ENCODE data around the gene KIF20B.
A peak's percentile ranks its signal among the peaks of the same experiment; 100 is the strongest.
"Not testable (repeated sequence)": the region's sequence is repeated elsewhere in the genome, so short reads cannot be mapped to it uniquely, and the experiment has no call there.

KIF20B gene

DNA sequence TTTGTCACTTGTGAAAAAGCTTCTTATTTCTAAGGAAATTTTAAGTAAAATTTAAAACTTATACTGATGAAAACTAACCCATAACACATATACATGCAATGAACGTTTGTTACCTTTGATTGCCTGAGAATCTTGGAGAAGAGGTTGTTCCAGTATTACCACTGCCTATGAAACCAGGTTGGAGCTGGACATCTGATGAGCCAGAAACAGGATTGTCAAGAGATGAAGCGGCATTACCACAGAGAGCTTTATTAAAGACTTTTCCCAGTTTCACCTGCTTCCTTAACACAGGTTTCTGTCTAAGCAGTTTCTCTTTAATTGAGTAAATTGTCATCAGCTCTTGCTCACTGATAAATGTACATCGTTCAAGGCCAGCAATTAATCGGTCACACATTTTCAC, 9.0 kb upstream of the KIF20B start:
- no peak for DNase-seq (ENCODE audit: low read depth, low spot score)

DNA sequence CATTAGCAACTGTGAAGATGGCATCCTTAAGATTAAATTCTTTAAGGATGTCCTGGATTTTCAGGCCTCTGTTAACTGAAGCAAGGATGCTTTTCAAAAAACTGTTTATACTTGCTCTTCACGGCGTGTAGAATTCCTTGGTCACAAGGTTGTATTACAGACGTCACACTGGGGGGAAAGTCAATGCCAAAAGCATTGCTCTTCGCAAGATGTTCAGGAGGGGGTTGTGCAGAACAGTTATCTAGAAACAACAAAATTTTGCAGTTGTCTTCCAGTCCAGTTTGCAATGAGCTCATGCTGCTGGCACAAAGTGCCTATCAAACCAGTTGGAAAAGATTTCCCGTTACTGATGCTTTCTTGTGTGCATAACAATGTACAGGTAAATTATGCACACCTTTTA, 8.2 kb upstream of the KIF20B start:
- DNase-seq (ENCODE audit: low read depth, low spot score), result no peak

DNA sequence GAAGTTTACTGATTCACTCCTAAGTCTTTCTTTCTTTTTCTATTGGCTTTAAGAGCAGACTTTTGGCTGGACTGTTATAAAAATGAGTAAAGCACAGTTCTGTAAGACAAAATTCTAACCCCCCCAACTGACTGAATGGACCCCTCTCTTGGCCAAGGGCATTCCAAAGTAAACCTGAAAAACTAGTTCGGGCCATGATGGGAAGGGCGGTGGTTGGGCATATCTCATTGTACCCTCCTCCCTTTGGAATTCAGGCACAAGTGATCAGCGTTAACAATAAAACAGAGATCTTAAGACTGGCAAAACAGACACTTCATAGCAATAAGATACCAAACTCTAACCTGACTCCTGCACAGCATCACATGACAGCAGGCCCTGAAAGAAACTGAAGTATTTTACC, 6.1 kb upstream of the KIF20B start:
- DNase-seq (ENCODE audit: low read depth, low spot score), result no peak

DNA sequence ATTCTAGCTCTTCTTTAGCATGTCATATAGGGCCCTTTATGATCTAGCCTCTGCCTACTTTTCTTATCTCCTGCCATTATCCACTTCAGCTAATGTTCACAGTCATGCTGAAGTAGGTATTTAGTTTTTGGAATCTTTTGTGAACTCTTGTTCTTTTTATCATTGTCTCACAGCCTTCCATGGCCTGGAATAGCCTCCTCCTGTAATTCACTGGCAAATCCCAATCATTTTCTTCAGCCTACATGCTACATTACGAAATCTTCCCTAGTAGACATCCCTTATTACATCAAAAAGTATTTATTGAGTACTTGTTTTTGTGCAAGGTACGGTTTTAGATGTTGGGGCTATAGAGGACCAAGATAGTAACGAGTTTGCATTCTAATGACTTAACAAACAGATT, 3.4 kb upstream of the KIF20B start:
- no peak for DNase-seq (ENCODE audit: low read depth, low spot score)

DNA sequence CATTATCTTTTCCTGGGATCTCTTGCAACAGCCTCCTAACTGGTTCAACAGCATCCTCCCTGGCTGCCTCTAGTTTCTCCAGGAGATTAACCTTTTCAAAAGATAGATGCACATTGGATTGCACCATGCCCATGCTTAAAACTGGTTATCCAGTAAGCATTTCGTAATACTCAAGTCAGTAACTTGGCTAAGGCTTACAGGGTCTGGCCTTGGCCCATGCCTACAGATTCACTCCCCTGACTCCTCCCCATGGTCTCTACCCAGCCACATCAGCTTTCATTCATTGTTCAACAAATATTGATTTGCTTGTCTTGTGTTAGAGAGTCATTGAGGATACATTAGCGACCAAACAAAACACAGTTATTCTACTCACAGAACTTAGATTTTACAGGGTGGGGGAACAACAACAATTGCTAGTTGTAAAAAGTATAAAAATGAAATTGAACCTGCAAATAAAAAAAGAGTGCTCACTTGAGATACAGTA, 1.8 kb upstream of the KIF20B start:
- DNase-seq (ENCODE audit: low read depth, low spot score), result no peak

DNA sequence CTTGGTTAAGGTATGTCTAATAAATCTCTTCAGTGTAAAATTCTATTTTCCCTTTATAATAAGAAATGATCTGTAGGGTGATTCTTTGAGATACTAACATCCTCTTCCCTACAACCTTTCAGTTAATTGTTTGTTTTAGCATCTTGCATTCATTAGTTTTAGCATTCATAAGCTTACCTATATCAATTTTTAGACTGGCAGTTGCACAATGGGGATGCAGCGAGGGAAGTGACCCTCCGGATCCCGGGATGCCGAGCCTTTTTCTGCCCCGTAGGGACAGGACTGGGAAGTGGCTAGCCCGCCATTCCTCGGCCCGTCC, 508 bp upstream of the KIF20B start:
- no peak for DNase-seq (ENCODE audit: low read depth, low spot score)

DNA sequence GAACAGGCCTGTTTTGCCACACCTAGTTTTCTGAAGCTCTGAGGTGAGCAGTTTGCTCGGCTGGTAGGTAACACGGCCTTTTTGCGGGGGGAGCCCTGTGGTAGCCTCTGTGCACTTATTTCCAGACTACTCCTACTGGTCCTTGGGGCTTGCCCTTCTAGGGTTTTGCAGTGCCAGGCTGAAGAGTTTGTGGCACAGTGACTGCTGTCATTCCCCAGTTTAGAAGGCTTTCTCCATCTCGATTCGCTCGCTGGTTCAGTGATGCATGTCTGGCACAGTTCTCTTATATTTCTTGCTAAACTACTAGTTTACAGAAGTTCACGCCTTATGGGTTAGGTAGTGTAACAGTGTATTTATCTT, 711 bp downstream of the KIF20B start:
- no peak for DNase-seq (ENCODE audit: low read depth, low spot score)

DNA sequence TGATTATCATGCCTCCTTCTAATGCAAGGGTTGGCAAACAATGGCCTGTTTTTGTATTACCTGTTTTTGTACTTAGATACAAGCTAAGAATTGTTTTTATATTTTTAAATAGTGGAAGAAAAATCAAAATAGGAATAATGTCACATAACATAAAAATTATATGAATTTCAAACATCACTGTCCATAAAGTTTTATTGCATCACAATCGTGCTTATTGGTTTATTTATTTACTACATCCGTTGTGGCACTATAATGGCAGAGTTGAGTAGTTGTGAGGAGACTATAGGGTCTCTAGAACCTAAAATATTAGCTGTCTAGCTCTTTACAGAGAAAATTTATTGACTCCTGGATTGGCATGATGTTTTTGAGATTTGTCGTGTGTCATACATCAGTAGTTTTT, 4.1 kb downstream of the KIF20B start:
- DNase-seq (ENCODE audit: low read depth, low spot score), result no peak

DNA sequence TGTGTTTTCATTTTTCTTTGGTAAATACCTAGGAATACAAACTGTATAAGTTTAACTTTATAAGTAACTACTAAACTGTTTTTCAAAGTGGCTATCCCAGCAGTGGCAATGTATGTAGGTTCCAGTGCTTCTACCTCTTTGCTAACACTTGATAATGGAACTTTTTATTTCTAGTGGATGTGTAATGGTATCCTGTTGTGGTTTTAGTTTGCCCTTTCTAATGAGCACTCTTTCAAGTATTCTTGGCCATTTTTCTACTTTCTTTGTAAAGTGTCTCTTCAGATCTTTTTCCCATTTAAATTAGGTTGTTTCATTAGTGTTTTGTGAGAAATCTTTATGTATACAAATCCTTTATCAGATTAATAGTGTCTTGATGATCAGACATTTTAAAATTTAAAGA, 4.6 kb downstream of the KIF20B start:
- DNase-seq (ENCODE audit: low read depth, low spot score), result no peak

DNA sequence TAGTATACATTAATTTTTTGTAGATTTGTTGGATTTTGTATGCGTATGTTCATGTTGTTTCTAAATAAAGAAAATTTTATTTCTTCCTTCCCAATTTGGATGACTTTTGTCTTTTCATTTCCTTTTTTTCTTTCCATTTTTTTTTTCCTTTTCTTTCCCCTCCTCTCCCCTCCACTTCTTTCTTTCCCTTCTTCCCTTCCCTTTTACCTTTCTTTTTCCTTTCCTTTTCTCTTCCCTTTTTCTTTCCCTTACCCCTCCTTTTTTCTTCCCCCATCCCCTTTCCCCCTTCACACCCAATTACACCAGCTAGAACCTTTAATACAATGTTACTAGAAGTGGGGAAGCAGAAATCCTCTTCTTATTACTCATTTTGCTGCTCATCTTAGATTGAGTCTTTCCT, 6.0 kb downstream of the KIF20B start:
- no peak for DNase-seq (ENCODE audit: low read depth, low spot score)

DNA sequence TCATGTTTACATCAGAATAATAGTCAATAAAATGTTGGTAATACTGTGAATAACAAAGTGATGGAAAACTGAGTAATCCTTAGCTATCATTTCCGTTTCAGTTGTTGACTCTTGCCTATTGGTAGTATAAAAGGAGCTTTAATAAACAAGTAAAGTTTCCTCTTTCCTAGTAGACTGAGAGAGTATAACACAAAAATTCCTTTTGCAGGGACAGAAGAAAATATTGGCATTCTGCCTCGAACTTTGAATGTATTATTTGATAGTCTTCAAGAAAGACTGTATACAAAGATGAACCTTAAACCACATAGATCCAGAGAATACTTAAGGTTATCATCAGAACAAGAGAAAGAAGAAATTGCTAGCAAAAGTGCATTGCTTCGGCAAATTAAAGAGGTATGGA, 9.4 kb downstream of the KIF20B start:
- no peak for DNase-seq (ENCODE audit: low read depth, low spot score)

DNA sequence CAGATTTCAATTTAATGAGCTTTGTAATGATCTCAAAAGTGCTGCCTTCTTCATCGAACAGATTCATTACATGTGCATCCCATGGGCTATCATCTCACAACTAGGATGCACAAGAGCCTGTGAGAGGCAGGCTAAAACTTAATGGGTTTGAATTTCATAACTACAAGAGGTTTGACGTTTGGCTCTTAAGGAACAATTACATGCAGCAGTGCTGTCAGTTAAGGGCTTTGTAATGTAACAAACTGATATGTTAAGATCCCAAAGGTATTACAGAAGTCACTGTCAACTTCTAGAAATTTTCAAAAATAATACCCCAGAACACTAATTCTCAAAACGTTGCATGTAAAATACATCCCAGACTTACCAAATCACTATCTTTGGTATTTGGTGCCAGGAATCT, 33.2 kb downstream of the KIF20B start:
- no peak for DNase-seq (ENCODE audit: low read depth, low spot score)

DNA sequence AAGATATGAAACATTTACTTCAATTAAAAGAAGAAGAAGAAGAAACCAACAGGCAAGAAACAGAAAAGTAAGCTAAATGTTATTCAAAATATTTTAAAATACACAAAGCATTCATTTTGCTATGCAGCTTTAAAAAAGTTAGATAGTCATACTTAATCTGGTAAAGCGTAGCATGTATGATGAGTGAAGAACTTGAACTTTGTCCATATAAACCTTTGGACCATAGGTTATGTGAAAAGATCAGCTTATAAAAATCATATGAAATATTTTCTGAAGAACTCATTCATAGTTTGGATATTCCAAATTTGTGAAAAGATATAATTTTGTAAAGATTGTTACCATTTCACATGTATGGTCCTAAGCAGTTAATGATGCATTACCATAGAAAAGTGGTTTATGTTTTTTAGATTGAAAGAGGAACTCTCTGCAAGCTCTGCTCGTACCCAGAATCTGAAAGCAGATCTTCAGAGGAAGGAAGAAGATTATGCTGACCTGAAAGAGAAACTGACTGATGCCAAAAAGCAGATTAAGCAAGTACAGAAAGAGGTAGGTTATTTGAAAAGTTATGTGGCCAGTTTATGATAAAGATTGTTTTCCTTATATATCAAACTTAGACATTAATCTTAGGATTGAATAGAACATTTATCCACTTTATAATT, 37.3 kb downstream of the KIF20B start:
- DNase-seq (ENCODE audit: low read depth, low spot score), result no peak

DNA sequence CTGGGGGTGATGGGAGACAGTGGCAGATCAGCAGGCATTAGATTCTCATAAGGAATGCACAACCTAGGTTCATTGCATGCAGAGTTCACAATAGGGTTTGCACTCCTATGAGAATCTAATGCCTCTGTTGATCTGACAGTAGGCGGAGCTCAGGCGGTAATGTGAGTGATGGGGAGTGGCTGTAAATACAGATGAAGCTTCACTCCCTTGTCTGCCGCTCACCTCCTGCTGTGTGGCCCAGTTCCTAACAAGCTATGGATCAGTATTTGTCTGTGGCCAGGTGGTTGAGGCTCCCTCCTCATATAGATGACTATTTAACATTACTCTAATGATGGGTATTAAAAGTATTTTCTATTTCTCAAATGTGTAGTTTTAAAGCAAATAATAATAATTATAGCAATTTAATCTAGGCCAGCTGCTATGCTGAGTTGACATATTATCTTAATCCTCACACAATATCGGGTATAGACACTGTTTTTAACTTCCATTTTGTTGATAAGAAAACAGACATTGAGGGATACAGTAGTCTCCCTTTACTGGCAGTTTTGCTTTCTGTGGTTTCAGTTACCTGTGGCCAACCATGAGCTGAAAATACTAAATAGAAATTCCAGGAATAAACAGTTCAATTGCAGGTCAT, 39.9 kb downstream of the KIF20B start:
- DNase-seq (ENCODE audit: low read depth, low spot score), result peak; percentile 9

DNA sequence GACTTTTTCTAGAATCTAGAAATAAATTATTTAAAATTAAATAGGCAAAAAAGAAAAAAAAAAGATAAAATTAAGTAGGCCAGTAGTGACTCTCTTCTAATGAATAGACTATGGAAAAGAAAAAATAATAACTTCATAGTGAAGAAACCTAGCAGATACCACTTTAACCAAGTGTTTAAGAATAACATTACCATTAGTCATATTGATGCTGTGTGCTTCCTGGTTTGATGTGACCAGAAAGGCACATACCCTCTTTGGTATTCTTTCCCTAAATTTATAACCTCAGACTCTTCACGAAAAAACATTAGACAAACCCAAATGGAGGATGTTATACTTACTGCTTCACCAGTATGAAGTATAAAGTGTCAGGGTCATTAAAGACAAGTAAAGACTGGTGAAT, 42.6 kb downstream of the KIF20B start:
- DNase-seq (ENCODE audit: low read depth, low spot score), result no peak

DNA sequence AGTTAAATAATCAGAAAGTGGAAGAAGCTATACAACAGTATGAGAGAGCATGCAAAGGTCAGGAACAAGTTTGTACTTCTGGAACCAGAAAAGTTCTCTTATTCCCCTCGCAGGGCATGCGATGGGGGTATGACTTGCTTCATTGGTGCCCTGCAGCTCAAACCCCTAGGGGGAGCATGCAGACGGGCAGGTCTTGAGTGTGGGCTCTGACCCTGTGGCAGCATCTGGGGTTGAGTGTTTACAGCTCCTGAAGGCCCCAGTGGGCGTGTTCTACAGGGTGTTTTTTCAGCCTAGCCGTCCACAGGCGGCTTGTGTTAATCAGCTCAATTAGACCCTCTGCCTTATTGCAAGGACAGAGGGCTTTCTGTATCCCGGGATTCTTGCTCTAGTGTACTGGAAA, 44.5 kb downstream of the KIF20B start:
- DNase-seq (ENCODE audit: low read depth, low spot score), result no peak

DNA sequence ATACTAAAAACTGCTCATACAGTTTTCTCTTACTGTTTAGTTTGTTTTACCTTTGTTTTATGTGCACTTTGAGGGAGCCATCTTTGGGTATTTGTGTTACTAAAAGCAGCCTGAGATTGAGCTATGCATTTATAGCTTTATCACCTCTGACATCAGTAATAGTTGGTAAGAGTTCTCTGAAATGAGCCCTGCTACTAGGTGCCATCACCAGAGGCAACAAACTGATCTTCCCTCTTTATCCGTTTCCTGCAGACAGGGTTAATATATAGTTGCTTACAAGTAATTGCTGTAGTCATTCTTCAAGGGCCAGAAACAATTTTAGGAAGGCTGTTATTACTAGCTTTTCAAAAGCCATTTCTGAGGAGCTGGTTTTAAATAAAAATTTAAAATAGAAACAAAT, 49.1 kb downstream of the KIF20B start:
- no peak for DNase-seq (ENCODE audit: low read depth, low spot score)

DNA sequence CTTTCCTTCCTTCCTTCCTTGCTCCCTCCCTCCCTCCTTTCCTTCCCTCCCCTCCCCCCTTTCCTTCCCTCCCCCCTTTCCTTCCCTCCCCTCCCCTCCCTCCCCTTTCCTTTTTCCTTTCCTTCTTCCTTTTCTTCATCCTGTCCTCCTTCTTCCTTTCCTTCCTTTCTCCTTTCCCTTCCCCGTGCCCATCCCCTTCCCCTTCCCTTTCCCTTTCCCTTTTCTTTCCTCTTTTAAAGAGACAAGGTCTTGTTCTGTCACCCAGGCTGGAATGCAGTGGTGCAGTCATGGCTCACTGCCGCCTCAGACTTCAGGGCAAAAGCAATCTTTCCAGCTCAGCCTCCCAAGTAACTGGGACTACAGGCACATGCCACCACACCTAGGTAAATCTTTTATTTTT, 54.0 kb downstream of the KIF20B start:
- DNase-seq (ENCODE audit: low read depth, low spot score), result no peak

DNA sequence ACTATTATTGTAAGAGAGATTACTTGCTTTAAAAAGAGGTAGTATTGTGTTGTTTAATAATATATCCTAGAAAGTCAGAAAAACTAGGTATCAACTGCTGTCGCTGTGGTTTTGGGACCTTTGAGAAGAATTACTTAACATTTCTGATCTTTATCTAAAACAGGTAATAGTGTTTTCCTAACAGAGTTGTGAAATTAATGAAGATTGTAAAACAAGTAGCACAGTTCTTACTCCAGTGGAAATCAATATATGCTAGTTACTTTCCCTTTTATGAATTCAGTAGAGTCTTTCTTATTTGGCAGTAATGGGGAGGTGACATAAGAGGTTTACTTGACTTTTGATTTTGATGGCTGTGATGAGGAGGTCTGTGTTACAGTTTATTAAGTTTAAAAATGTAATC, 58.1 kb downstream of the KIF20B start:
- no peak for DNase-seq (ENCODE audit: low read depth, low spot score)

DNA sequence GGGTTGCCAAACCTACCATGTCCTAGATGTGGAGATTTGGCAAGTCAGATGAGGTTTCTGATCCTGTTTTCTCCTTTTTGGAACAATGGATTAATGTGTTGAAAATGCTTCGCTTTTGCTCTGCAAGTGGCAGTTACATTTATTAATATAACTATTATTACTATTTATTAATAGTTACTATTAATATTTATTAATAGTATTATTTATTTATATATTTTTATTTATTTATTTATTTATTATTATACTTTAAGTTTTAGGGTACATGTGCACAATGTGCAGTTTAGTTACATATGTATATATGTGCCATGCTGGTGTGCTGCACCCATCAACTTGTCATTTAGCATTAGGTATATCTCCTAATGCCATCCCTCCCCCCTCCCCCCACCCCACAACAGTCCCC, 62.3 kb downstream of the KIF20B start:
- not testable (repeated sequence) for DNase-seq (ENCODE audit: low read depth, low spot score)

DNA sequence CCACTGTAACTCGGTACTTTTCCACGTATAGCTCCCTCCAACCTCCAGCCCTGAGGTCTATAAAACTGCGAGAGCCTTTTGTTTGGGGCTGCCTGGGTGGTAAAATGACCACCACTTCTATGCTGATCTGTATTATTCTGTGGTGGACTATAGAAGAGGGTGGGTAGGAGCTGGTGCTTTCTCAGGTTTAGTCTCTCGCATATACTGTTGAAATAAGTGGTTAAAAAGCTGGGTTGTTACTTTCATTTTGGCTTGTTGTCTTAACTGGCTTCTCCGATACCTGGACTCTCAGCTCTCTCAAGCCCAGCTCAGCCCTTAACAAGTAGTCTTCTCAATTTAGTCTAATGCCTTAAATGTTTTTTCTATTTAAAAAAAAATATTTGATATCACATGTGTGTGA, 70.3 kb downstream of the KIF20B start:
- no peak for DNase-seq (ENCODE audit: low read depth, low spot score)

DNA sequence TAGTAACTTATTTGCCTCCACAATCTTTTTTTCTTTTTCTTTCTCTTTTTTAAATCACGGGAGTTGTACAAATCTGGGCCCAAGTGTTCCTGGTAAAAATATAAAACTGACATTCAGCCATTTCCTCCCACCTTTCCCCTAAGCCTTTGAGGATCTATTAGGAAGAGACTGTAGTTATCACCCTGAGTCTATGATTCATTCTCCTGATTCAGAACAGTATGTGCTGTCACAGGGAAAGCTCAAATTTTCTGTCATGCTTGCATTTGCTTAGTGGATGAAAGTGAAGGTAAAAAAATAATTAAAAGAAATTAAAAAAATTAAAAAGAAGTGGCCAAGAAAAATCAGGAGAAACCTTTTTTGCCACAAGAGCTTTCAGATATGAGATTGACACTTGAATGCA, 71.7 kb downstream of the KIF20B start:
- no peak for DNase-seq (ENCODE audit: low read depth, low spot score)

DNA sequence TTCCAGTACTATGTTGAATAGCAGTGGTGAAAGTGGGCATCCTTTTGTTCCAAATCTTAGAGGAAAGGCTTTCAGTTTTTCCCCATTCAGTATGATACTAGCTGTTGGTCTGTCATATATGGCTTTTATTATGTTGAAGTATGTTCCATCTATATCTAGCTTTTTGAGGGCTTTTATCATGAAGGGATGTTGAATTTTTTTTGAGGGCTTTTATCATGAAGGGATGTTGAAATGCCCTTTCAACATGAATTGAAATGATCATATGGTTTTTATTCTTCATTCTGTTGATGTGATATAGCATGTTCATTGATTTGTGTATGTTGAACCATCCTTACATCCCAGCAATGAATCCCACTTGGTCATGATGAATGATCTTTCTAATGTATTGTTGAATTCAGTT, 75.3 kb downstream of the KIF20B start:
- no peak for DNase-seq (ENCODE audit: low read depth, low spot score)

DNA sequence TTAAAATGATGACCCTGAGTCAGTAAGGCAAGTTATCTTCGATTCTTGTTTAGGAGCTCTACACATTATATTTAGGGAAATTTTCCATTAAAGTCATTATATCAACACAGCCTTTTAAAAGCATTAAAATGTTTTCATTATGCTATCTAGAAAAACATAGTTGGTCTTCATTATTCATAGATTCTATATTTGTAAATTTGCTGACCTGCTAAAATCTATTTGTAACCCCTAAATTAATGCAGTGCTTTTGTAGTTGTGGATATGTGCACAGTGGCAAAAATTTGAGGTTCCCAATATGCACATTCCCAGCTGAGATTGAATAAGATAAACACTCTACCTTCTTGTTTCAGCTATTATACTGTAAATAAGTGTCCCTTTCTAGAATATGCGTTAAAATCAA, 81.1 kb downstream of the KIF20B start:
- DNase-seq (ENCODE audit: low read depth, low spot score), result no peak
